T-helper 22 cell (primary cell): Measurements from ENCODE around the gene NPL.

ENCODE experiments used
- DNase-seq: peaks from one replicate; pipeline ENCODE4 v3.0.0-alpha.2; 2020; ENCODE audit warnings: low read depth

NPL gene

GRCh38 chr1:182816863-182817262 lies 27.3 kb downstream of the NPL start:
- no peak for DNase-seq

- DNase-seq, result no peak
Observed at GRCh38 chr1:182817802-182818201, 28.2 kb downstream of the NPL start.

- no peak for DNase-seq
Observed at GRCh38 chr1:182823220-182823619, 33.6 kb downstream of the NPL start.

GRCh38 chr1:182826892-182827291 lies 37.3 kb downstream of the NPL start:
- DNase-seq, result no peak

- no peak for DNase-seq
Observed at GRCh38 chr1:182829285-182829932, 39.8 kb downstream of the NPL start.

GRCh38 chr1:182833271-182833670 lies 43.7 kb downstream of the NPL start:
- DNase-seq, result no peak

- DNase-seq, result no peak
Observed at GRCh38 chr1:182834326-182834725, 44.8 kb downstream of the NPL start.

- no peak for DNase-seq
Observed at GRCh38 chr1:182835806-182836205, 46.2 kb downstream of the NPL start.

GRCh38 chr1:182839209-182840066 lies 49.9 kb downstream of the NPL start, which contains the start of gene DHX9:
Gene DHX9, plus strand, starts transcription at chr1:182839347. Its CDS starts 3,220 bp downstream, at chr1:182842567.
- DNase-seq, result peak; percentile 89

- DNase-seq, result no peak
Observed at GRCh38 chr1:182841368-182841988, 51.9 kb downstream of the NPL start.

GRCh38 chr1:182842265-182842664 lies 52.7 kb downstream of the NPL start:
- no peak for DNase-seq

- no peak for DNase-seq
Observed at GRCh38 chr1:182845379-182845778, 55.8 kb downstream of the NPL start.

GRCh38 chr1:182845894-182846293 lies 56.3 kb downstream of the NPL start:
- DNase-seq, result no peak

- DNase-seq, result no peak
Observed at GRCh38 chr1:182847105-182847504, 57.5 kb downstream of the NPL start.

- no peak for DNase-seq
Observed at GRCh38 chr1:182848736-182849135, 59.2 kb downstream of the NPL start.

GRCh38 chr1:182850319-182850718 lies 60.7 kb downstream of the NPL start:
- no peak for DNase-seq

- no peak for DNase-seq
Observed at GRCh38 chr1:182851825-182852224, 62.3 kb downstream of the NPL start.

- DNase-seq, result no peak
Observed at GRCh38 chr1:182855911-182856310, 66.3 kb downstream of the NPL start.

- DNase-seq, result no peak
Observed at GRCh38 chr1:182857212-182857611, 67.6 kb downstream of the NPL start.

- DNase-seq, result no peak
Observed at GRCh38 chr1:182860658-182861057, 71.1 kb downstream of the NPL start.

GRCh38 chr1:182861994-182862393 lies 72.4 kb downstream of the NPL start:
- DNase-seq, result no peak

GRCh38 chr1:182862827-182863226 lies 73.3 kb downstream of the NPL start:
- DNase-seq, result no peak

- no peak for DNase-seq
Observed at GRCh38 chr1:182863940-182864339, 74.4 kb downstream of the NPL start.
